HCT116 (cell line): ENCODE measurements around the gene CC2D2B. TPM values are rescaled to one million over a fixed set of nuclear protein-coding genes. Genes with fewer than 3 reads are reported as not detected.

Experiments
- ATAC-seq: fragments of 200-7000 bp; cut with Tn5 transposase; 2 replicates; pipeline ENCODE4 v1.9.1; 2020; ENCODE audit warnings: mild to moderate bottlenecking, moderate library complexity
- BruUV-seq: library from RNA; stranded (reverse); fragments of 400-500 nt; replicated peaks from 2 replicates; lab custom pipeline; 2021; lab: Mats Ljungman, UMichigan
- CTCF ChIA-PET: fragments of 300-600 bp; sonication (Branson Sonifier 250); formaldehyde crosslinking; loops from one replicate; lab custom pipeline; 2021; ENCODE audit warnings: antibody characterized with exemption; lab: Charles Lee
- POLR2A ChIA-PET: fragments of 300-600, 350-600 bp; sonication (Branson Sonifier 250); formaldehyde crosslinking; loops from one replicate; lab custom pipeline; 2021; ENCODE audit warnings: antibody characterized with exemption; lab: Charles Lee
- RAD21 ChIA-PET, 2 experiments: fragments of 300-600 bp; sonication (Branson Sonifier 250); formaldehyde crosslinking; loops; one replicate each; lab custom pipeline; 2023; ENCODE audit warnings: low total read pairs in 2 of 2; ENCODE audit not compliant: uncharacterized antibody in 2 of 2, unreplicated experiment in 2 of 2, low non-redundant PET in 1 of 2; lab: Charles Lee
- DNase-seq: peaks from one replicate; pipeline ENCODE4 v3.0.0-alpha.2; 2010; ENCODE audit warnings: low read depth, low spot score
- H2AFZ ChIP-seq: fragments of 200-600 bp; shearing (Covaris generic), sonication (generic); 2 replicates; pipeline ENCODE4 v1.6.1; 2017; ENCODE audit warnings: low read depth, mixed run types, mixed read lengths, antibody characterized with exemption, low read length; ENCODE audit not compliant: poor library complexity, severe bottlenecking
- H3K27ac ChIP-seq: 2 replicates; pipeline ENCODE4 v1.5.1; 2012; ENCODE audit warnings: low read depth, low read length
- H3K27me3 ChIP-seq: fragments of 200-600 bp; sonication (generic); 2 replicates; pipeline ENCODE4 v1.6.1; 2016; ENCODE audit warnings: mixed run types, low read length, mixed read lengths; ENCODE audit not compliant: insufficient read depth
- H3K36me3 ChIP-seq, 2 experiments: fragments of 200-500 bp in 1 of 2; fragments of 200-600 bp in 1 of 2; sonication (Bioruptor generic) in 1 of 2; sonication (generic) in 1 of 2; 2 replicates each; pipeline versions ENCODE4 v1.5.1 to v1.6.1; 2014 to 2016; ENCODE audit warnings: low read length in 2 of 2, inconsistent platforms in 1 of 2, mixed read lengths in 1 of 2, mixed run types in 1 of 2; ENCODE audit not compliant: insufficient read depth in 2 of 2, control insufficient read depth in 1 of 2
- H3K4me1 ChIP-seq, 2 experiments: fragments of 200-600 bp in 1 of 2; sonication (generic) in 1 of 2; 2 replicates each; pipeline versions ENCODE4 v1.5.1 to v1.6.1; 2012 to 2017; ENCODE audit warnings: low read length in 2 of 2, inconsistent platforms in 1 of 2, mild to moderate bottlenecking in 1 of 2, mixed read lengths in 1 of 2, mixed run types in 1 of 2, moderate library complexity in 1 of 2; ENCODE audit not compliant: insufficient read depth in 2 of 2, control insufficient read depth in 1 of 2
- H3K4me2 ChIP-seq: fragments of 200-600 bp; sonication (generic); 2 replicates; pipeline ENCODE4 v1.6.1; 2017; ENCODE audit warnings: mixed run types, low read length, mixed read lengths
- H3K4me3 ChIP-seq, 2 experiments: fragments of 200-600 bp in 1 of 2; sonication (generic) in 1 of 2; replicated peaks in 1 of 2; 2 replicates each; pipeline ENCODE4 v1.5.1; 2011 to 2016; ENCODE audit warnings: low read length in 2 of 2, control low read depth in 1 of 2, low read depth in 1 of 2, mild to moderate bottlenecking in 1 of 2, mixed read lengths in 1 of 2, mixed run types in 1 of 2
- H3K79me2 ChIP-seq: fragments of 200-600 bp; sonication (generic); 2 replicates; pipeline ENCODE4 v1.6.1; 2017; ENCODE audit warnings: mild to moderate bottlenecking, mixed run types, low read length, moderate library complexity, mixed read lengths; ENCODE audit not compliant: insufficient read depth
- H3K9ac ChIP-seq: fragments of 200-600 bp; sonication (generic); 2 replicates; pipeline ENCODE4 v1.6.1; 2016; ENCODE audit warnings: low read length, mixed read lengths
- H3K9me2 ChIP-seq: fragments of 200-600 bp; sonication (generic), shearing (Covaris generic); 2 replicates; pipeline ENCODE4 v1.6.1; 2017; ENCODE audit warnings: mixed run types, mild to moderate bottlenecking, moderate library complexity; ENCODE audit not compliant: insufficient read depth
- H3K9me3 ChIP-seq, 2 experiments: fragments of 200-500 bp in 1 of 2; fragments of 200-600 bp in 1 of 2; sonication (Bioruptor generic) in 1 of 2; sonication (generic) in 1 of 2; 2 replicates each; pipeline ENCODE4 v1.6.1; 2014 to 2017; ENCODE audit warnings: low read length in 2 of 2, mixed read lengths in 2 of 2, inconsistent platforms in 1 of 2, low read depth in 1 of 2, mild to moderate bottlenecking in 1 of 2, mixed run types in 1 of 2, moderate library complexity in 1 of 2; ENCODE audit not compliant: control insufficient read depth in 1 of 2, insufficient read depth in 1 of 2
- H4K20me1 ChIP-seq: fragments of 200-600 bp; sonication (generic), shearing (Covaris generic); 2 replicates; pipeline ENCODE4 v1.6.1; 2017; ENCODE audit warnings: mixed run types, mild to moderate bottlenecking, moderate library complexity; ENCODE audit not compliant: insufficient read depth
- CBX3 ChIP-seq: IDR thresholded peaks from 2 replicates; pipeline ENCODE4 v1.6.1; 2012; ENCODE audit warnings: low read depth
- ELF1 ChIP-seq: IDR thresholded peaks from 2 replicates; pipeline ENCODE4 v1.6.1; 2012; ENCODE audit warnings: low read depth, borderline replicate concordance
- POLR2AphosphoS5 ChIP-seq: IDR thresholded peaks from 2 replicates; pipeline ENCODE4 v1.6.1; 2011; ENCODE audit warnings: mild to moderate bottlenecking, low read depth, low read length, moderate library complexity
- SIN3A ChIP-seq: IDR thresholded peaks from 2 replicates; pipeline ENCODE4 v1.6.1; 2012; ENCODE audit warnings: low read depth
- SP1 ChIP-seq: IDR thresholded peaks from 2 replicates; pipeline ENCODE4 v1.6.1; 2012; ENCODE audit warnings: low read depth
- SRF ChIP-seq: IDR thresholded peaks from 2 replicates; pipeline ENCODE4 v1.6.1; 2012; ENCODE audit warnings: low read depth
- YY1 ChIP-seq: IDR thresholded peaks from 2 replicates; pipeline ENCODE4 v1.6.1; 2011; ENCODE audit warnings: low read length, low read depth, moderate library complexity, mild to moderate bottlenecking; ENCODE audit not compliant: insufficient replicate concordance; ENCODE audit errors: extremely low read depth
- ZNF274 ChIP-seq: fragments of 200-500 bp; sonication (Bioruptor generic); IDR thresholded peaks from 2 replicates; pipeline ENCODE4 v1.6.1; 2014; ENCODE audit warnings: mild to moderate bottlenecking, low read depth, low read length, inconsistent platforms
- intact Hi-C: fragments of 100-400 bp; cut with micrococcal nuclease; formaldehyde crosslinking; loops from 2 replicates; pipeline ENCODE4 v1.10.0; 2022
- total RNA-seq: library from RNA; stranded (reverse); gene quantifications from one replicate; pipeline ENCODE4 v1.2.1, GENCODE V29; 2021; ENCODE audit not compliant: unreplicated experiment
- TF ChIP-seq, protein P1 (sequence below): IDR thresholded peaks from 2 replicates; pipeline ENCODE4 v1.6.1; 2012
- TF ChIP-seq, protein P2 (sequence below): IDR thresholded peaks from 2 replicates; pipeline ENCODE4 v1.6.1; 2012; ENCODE audit warnings: low read depth

CC2D2B gene
- total RNA-seq, 1 experiment from 2014 or later, result 0.20 TPM

GRCh38 chr10:96056787-96057186 lies 149.0 kb downstream of the CC2D2B start:
- RAD21 ChIA-PET, result no interaction called here

More at GRCh38 chr10:96056787-96057186, 149.0 kb downstream of the CC2D2B start:
- Histone ChIP-seq H3K4me2 (no peak overlapping the region), H3K4me3 (no peak overlapping the region), H3K9me3 (no peaks in the 10 kb centered on the region), H3K4me1 (no peaks in the 10 kb centered on the region), H3K27ac (no peak overlapping the region), H3K9ac (no peak overlapping the region), H2AFZ (no peak overlapping the region), H3K36me3 (peaks cover 22 to 23% of the 10 kb centered on the region in 2 experiments; a peak in 3 of 4 replicates), H3K9me2 (no peaks in the 10 kb centered on the region), H4K20me1 (no peaks in the 10 kb centered on the region), H3K27me3 (no peaks in the 10 kb centered on the region), H3K79me2 (peaks cover 17% of the 10 kb centered on the region)
- ChIA-PET CTCF (no interaction called here), POLR2A (no interaction called here)
- no peak for DNase-seq
- ATAC-seq, result no peak
- intact Hi-C loops, result no loop called here
- no TSS peak for BruUV-seq
- no peak for TF ChIP-seq SP1
- TF ChIP-seq, protein P1, sequence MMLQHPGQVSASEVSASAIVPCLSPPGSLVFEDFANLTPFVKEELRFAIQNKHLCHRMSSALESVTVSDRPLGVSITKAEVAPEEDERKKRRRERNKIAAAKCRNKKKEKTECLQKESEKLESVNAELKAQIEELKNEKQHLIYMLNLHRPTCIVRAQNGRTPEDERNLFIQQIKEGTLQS, result no peak
- TF ChIP-seq SIN3A, result no peak
- TF ChIP-seq, protein P2, sequence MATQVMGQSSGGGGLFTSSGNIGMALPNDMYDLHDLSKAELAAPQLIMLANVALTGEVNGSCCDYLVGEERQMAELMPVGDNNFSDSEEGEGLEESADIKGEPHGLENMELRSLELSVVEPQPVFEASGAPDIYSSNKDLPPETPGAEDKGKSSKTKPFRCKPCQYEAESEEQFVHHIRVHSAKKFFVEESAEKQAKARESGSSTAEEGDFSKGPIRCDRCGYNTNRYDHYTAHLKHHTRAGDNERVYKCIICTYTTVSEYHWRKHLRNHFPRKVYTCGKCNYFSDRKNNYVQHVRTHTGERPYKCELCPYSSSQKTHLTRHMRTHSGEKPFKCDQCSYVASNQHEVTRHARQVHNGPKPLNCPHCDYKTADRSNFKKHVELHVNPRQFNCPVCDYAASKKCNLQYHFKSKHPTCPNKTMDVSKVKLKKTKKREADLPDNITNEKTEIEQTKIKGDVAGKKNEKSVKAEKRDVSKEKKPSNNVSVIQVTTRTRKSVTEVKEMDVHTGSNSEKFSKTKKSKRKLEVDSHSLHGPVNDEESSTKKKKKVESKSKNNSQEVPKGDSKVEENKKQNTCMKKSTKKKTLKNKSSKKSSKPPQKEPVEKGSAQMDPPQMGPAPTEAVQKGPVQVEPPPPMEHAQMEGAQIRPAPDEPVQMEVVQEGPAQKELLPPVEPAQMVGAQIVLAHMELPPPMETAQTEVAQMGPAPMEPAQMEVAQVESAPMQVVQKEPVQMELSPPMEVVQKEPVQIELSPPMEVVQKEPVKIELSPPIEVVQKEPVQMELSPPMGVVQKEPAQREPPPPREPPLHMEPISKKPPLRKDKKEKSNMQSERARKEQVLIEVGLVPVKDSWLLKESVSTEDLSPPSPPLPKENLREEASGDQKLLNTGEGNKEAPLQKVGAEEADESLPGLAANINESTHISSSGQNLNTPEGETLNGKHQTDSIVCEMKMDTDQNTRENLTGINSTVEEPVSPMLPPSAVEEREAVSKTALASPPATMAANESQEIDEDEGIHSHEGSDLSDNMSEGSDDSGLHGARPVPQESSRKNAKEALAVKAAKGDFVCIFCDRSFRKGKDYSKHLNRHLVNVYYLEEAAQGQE, result no peak
- TF ChIP-seq ELF1, result no peak
- no peak for TF ChIP-seq POLR2AphosphoS5
- TF ChIP-seq CBX3, result no peak
- no peak for TF ChIP-seq ZNF274
- no peak for TF ChIP-seq YY1
- TF ChIP-seq SRF, result no peak
